ENCODE data around the gene BMPR1B. TPM values are rescaled to one million over a fixed set of nuclear protein-coding genes. Genes with fewer than 3 reads are reported as not detected.

The BMPR1B gene
- total RNA-seq, 2 experiments from 2014 or later: not detected

- ATAC-seq (no peak), DNase-seq (no peak)
- POLR2A ChIA-PET: no interaction called here
- CTCF ChIA-PET: no interaction called here
- Mint-ChIP-seq H3K27ac (no peak overlapping the region), H3K9me3 (no peaks in the 10 kb centered on the region), H3K36me3 (ENCODE audit: low read depth) (no peaks in the 10 kb centered on the region), H3K4me1 (ENCODE audit: low read depth) (no peaks in the 10 kb centered on the region), H3K4me3 (no peak overlapping the region), H3K27me3 (no peaks in the 10 kb centered on the region)
- TF ChIP-seq CTCF (IDR thresholded peaks at IDR 0.05): no peak
- intact Hi-C loops (cut with micrococcal nuclease): no loop called here
These were observed 290.5 kb downstream of the BMPR1B start for GRCh38 chr4:95048296-95048695.

- ChIA-PET POLR2A (no interaction called here), CTCF (no interaction called here)
- DNase-seq: no peak
- intact Hi-C loops (cut with micrococcal nuclease): no loop called here
- no peak overlapping the region for H3K27ac Mint-ChIP-seq
- no peaks in the 10 kb centered on the region for H3K36me3 Mint-ChIP-seq (ENCODE audit: low read depth)
- no peaks in the 10 kb centered on the region for H3K27me3 Mint-ChIP-seq
- no peak overlapping the region for H3K4me3 Mint-ChIP-seq
- no peaks in the 10 kb centered on the region for H3K4me1 Mint-ChIP-seq (ENCODE audit: low read depth)
- TF ChIP-seq CTCF (IDR thresholded peaks at IDR 0.05): no peak
- no peaks in the 10 kb centered on the region for H3K9me3 Mint-ChIP-seq
- no peak for ATAC-seq
These were observed 291.9 kb downstream of the BMPR1B start for GRCh38 chr4:95049551-95050233.

- H3K27ac Mint-ChIP-seq: no peak overlapping the region
- H3K4me1 Mint-ChIP-seq (ENCODE audit: low read depth): no peaks in the 10 kb centered on the region
- H3K9me3 Mint-ChIP-seq: no peaks in the 10 kb centered on the region
- no peaks in the 10 kb centered on the region for H3K36me3 Mint-ChIP-seq (ENCODE audit: low read depth)
- no peaks in the 10 kb centered on the region for H3K27me3 Mint-ChIP-seq
- ATAC-seq: no peak
- no peak for TF ChIP-seq CTCF (IDR thresholded peaks at IDR 0.05)
- intact Hi-C loops (cut with micrococcal nuclease): no loop called here
- DNase-seq: no peak
- no peak overlapping the region for H3K4me3 Mint-ChIP-seq
- POLR2A ChIA-PET: no interaction called here
- CTCF ChIA-PET: no interaction called here
These were observed 293.4 kb downstream of the BMPR1B start for GRCh38 chr4:95050980-95051701.

- TF ChIP-seq CTCF (IDR thresholded peaks at IDR 0.05): no peak
- ChIA-PET POLR2A (no interaction called here), CTCF (no interaction called here)
- ATAC-seq: no peak
- H3K36me3 Mint-ChIP-seq (ENCODE audit: low read depth): no peaks in the 10 kb centered on the region
- no peak overlapping the region for H3K27ac Mint-ChIP-seq
- DNase-seq: no peak
- intact Hi-C loops (cut with micrococcal nuclease): no loop called here
- no peaks in the 10 kb centered on the region for H3K9me3 Mint-ChIP-seq
- H3K4me1 Mint-ChIP-seq (ENCODE audit: low read depth): no peaks in the 10 kb centered on the region
- no peaks in the 10 kb centered on the region for H3K27me3 Mint-ChIP-seq
- H3K4me3 Mint-ChIP-seq: no peak overlapping the region
These were observed 293.9 kb downstream of the BMPR1B start for GRCh38 chr4:95051702-95052020.

- no peak overlapping the region for H3K4me3 Mint-ChIP-seq
- DNase-seq: no peak
- H3K27ac Mint-ChIP-seq: no peak overlapping the region
- CTCF ChIA-PET: no interaction called here
- no peaks in the 10 kb centered on the region for H3K4me1 Mint-ChIP-seq (ENCODE audit: low read depth)
- no peaks in the 10 kb centered on the region for H3K36me3 Mint-ChIP-seq (ENCODE audit: low read depth)
- intact Hi-C loops (cut with micrococcal nuclease): no loop called here
- POLR2A ChIA-PET: no interaction called here
- ATAC-seq: no peak
- H3K9me3 Mint-ChIP-seq: no peaks in the 10 kb centered on the region
- no peaks in the 10 kb centered on the region for H3K27me3 Mint-ChIP-seq
- no peak for TF ChIP-seq CTCF (IDR thresholded peaks at IDR 0.05)
These were observed 301.2 kb downstream of the BMPR1B start for GRCh38 chr4:95058991-95059390.
